B cell (primary cell): ENCODE results near the gene PSMB10.
A peak's percentile ranks its signal among the peaks of the same experiment; 100 is the strongest.

Experiments
- CTCF ChIP-seq: fragments of 200-600 bp; IDR thresholded peaks from one replicate; pipeline ENCODE4 v1.8.0; 2022; ENCODE audit warnings: antibody characterized with exemption, mild to moderate bottlenecking
- EZH2 ChIP-seq: IDR thresholded peaks from 2 replicates; pipeline ENCODE4 v1.6.1; 2012; ENCODE audit warnings: borderline replicate concordance, low read depth, mild to moderate bottlenecking, moderate library complexity, low read length; ENCODE audit not compliant: insufficient read depth, poor library complexity, severe bottlenecking

GRCh38 chr16:67942200-67942509, 5.5 kb upstream of the PSMB10 start:
- no peak for TF ChIP-seq EZH2
- peak; percentile 71 for TF ChIP-seq CTCF
